Stimulated activated CD4-positive, alpha-beta T cell treated with anti-CD3 and anti-CD28 coated beads, Interleukin-12 subunit alpha, Interleukin-12 subunit beta, amount 100 ng/mL, for 4 hours (primary cell): Measurements from ENCODE around the gene KLHL21.

Source experiments
- DNase-seq: peaks from one replicate; pipeline ENCODE4 v3.0.0-alpha.2; 2020

The KLHL21 gene

GRCh38 chr1:6599141-6599975 is 3.3 kb downstream of the KLHL21 start:
- peak; percentile 56 for DNase-seq

GRCh38 chr1:6597777-6598131 is 4.9 kb downstream of the KLHL21 start:
- no peak for DNase-seq

DNA sequence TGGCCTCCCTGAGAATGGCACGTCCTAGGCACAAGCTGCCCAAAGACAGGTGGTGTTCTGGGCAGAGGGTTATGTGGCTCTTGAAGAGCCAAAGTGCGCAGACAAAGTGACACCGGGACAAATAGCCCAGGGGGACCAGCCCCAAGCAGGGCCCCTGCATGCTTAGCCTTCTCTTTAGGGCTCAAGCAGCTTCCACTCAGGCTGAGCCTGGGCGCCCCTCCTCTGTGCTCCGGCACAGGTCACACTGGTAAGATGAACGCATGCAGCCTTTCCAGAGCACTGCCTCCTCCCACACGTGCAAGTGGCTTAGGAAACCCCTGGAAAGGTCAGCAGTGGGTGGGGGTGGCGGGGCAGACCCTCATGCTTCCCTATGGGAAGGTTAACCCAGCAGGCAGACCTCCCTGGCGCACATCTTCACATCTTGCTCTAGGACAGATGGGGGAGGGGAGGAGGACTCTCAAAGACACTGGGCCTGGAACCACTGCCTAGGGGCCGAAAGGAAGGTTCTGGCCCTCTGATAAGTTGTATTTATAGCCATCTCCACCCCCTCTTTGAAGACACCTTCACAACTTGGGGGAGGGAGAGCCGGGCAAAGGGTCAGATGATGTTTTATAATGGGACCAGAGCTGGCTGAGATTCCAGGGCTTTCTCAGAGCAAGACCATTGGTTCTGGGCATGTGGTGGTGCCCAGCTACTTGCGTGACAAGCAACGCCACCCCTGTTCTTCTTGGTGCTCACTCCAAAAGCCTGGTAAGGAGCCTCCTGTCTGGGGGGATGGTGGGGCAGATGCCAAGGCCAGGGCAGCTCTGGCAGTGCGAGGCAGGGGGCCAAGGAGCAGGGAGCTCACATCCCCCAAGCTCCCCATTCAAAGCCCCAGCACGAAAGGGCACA is 5.5 kb downstream of the KLHL21 start:
- DNase-seq, result no peak

DNA sequence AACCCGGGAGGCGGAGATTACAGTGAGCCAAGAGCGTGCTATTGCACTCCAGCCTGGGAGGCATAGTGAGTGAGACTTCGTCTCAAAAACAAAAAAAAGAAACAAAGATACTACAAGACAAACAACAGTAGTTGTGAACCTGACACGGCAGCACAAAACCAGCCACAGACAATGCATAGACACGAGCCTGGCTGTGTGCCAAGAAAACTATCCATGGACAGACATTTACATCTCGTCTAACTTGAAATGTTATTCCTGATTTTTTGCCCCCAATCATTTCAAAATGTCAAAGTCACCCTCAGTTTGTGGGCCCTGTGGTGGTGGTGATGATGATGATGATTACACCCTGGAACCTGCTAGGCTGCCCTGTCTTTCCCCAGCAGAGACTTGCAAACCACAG is 6.3 kb downstream of the KLHL21 start:
- DNase-seq, result no peak

GRCh38 chr1:6594977-6595740 is 7.5 kb downstream of the KLHL21 start:
- DNase-seq, result no peak

GRCh38 chr1:6593810-6594209 is 8.9 kb downstream of the KLHL21 start:
- DNase-seq, result no peak

GRCh38 chr1:6592865-6593593 is 9.6 kb downstream of the KLHL21 start:
- no peak for DNase-seq

GRCh38 chr1:6592441-6592840 is 10.2 kb downstream of the KLHL21 start:
- no peak for DNase-seq

DNA sequence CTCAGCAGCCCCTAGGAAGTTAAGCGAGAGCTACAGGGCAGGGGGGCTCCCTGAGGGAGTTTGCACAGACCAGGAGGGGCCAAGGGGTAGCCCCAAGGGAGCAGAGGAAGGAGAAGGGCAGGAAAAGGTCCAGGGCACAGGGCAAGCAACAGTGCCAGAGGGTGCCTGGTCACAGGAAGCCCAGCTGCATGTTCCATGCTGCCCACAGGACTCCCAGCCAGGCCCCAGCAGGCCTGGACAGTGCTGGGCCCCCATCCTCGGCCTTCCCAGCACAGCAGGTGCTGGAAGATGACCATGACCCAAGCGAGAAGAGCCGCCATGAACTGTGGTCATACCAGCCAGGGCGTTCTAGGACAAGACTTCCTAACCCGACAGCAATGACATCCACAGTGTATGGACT is 11.0 kb downstream of the KLHL21 start:
- no peak for DNase-seq

- DNase-seq, result no peak
These were observed 11.4 kb downstream of the KLHL21 start for GRCh38 chr1:6591222-6591621.

GRCh38 chr1:6590046-6590445 is 12.6 kb downstream of the KLHL21 start:
- DNase-seq, result no peak

GRCh38 chr1:6588893-6589520 is 13.7 kb downstream of the KLHL21 start:
- DNase-seq, result no peak

GRCh38 chr1:6588128-6588892 is 14.4 kb downstream of the KLHL21 start:
- no peak for DNase-seq

- no peak for DNase-seq
These were observed 15.2 kb downstream of the KLHL21 start for GRCh38 chr1:6587261-6588005.

DNA sequence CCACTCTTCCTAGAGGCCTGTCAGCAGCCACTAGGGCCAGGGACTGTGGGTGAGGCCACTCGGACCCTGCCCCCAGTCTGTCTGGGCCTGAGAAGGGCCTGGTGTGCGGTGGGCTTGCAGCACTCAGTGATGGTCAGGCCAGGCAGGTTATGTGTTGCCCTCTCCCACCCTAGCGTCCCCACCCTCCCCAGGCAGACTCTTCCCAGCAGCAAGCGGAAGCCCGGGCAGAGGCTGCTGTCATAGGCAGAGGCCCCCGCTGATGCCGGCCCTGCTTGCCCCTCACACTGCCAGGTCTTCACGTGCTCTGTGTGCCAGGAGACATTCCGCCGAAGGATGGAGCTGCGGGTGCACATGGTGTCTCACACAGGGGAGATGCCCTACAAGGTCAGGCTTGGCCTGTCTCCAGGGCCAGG is 16.3 kb downstream of the KLHL21 start:
- DNase-seq, result no peak

GRCh38 chr1:6585841-6586240 is 16.8 kb downstream of the KLHL21 start:
- no peak for DNase-seq

DNA sequence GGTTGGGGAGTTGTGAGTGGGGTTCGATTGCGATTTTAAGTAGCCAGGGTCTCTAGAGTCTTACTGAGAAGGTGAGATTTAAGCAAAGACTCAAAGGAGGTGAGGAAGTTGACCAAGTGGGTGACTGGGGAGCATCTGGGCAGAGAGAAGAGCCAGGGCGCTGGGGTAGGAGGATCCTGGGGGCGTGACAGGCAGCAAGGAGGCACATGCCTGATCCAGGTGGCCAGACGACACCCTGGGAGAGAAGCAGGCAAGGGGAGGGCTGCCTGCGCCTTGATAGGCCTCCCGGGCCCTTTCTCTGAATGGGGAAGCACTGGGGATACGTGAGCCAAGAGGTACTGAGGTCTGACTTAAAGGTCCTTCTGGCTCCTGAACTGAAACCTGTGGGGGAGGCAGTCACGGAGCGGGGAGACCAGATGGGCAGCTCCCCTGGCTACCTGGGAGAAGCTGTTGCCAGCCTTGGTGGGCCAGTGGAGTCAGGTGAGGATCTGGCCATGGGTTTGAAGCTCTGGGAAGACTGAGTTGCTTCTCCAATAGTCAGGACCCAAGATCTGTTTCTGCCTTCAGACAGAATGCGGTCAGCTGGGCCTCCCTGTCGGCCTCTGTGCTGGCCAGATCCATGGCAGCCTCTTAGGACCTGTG is 17.5 kb downstream of the KLHL21 start:
- DNase-seq, result no peak

DNA sequence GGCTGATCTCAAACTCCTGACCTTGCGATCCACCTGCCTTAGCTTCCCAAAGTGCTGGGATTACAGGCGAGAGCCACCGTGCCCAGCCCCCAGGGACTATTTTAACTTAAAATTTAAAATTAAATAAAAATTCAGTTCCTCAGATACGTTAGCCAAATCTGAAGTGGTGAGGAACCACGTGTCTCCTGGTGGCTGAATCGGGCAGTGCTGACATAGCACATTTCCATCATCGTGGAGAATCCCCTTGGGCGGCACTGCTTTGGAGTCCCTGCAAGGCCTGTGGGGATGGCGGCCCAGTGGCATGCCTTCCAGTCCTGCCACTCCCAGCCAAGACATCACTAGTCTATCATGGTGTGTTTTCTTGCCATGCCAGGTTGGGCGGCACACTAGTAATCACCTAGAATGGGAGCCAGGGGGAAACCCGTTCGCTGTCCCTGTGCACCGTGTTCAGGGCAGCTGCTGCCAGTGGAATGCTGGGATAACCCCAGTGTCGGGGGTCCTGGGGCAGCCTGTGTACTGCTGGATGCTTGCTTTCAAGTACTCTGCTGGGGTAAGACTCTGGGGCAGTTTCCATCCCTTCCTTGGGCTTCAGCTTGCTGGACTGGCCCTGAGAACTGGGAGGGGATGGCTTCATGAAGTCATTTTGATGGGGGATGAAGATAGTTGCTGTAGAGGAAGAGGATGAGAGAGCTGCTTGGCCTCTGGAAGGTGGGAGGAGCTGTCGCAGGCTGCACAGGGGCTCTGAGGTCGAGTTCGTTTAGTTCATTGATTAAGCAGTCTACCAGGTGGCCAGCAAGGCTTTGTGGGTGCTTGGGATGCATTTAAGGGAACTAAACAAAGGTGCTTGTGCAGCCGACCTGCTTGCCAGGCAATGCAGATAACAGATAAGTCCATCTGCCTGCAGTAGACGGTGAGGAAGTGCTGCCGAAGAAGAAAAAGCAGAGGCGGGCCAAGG is 18.3 kb downstream of the KLHL21 start:
- no peak for DNase-seq

GRCh38 chr1:6582370-6582769 is 20.3 kb downstream of the KLHL21 start:
- DNase-seq, result no peak
